GM12892 (cell line): ENCODE measurements around the gene HTN3.

Experiments used
- POLR2A ChIP-seq: IDR thresholded peaks from 2 replicates; pipeline ENCODE4 v1.6.1; 2011; ENCODE audit warnings: low read depth, low read length, control low read depth
- POLR2AphosphoS5 ChIP-seq: IDR thresholded peaks from 2 replicates; pipeline ENCODE4 v1.6.1; 2011; ENCODE audit warnings: low read depth, low read length, control low read depth

DNA sequence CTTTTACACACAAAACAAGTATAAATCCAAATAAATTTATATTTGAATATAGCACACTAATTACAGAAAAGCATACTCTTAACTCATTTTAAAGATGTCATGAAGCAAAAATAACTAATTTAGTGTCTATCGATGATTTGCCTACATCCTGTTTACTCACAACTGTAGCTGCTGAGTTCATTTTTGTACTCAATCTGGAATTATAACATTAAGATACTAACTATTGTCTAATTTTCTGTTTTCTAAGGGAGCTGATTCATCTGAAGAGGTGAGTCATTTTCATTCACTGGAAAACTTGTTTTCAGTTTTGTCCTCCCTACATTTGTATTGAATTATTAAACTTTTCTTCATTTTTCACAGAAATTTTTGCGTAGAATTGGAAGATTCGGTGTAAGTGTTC, 28.8 kb upstream of the HTN3 start:
- TF ChIP-seq POLR2AphosphoS5 (no peak), POLR2A (no peak)
